A549 treated with ZK216348 at 1 μM for 4 hours (cell line): ENCODE results near the gene PRDM4. TPM values are rescaled to one million over a fixed set of nuclear protein-coding genes. Genes with fewer than 3 reads are reported as not detected.

Source experiments
- total RNA-seq: library from RNA; stranded (reverse); fragments of 200-300 nt; extraction: Qiagen RNA extraction; gene quantifications from 5 replicates; pipeline ENCODE4 v1.2.3, GENCODE V29; 2022; ENCODE audit warnings: low read depth

Gene PRDM4, protein sequence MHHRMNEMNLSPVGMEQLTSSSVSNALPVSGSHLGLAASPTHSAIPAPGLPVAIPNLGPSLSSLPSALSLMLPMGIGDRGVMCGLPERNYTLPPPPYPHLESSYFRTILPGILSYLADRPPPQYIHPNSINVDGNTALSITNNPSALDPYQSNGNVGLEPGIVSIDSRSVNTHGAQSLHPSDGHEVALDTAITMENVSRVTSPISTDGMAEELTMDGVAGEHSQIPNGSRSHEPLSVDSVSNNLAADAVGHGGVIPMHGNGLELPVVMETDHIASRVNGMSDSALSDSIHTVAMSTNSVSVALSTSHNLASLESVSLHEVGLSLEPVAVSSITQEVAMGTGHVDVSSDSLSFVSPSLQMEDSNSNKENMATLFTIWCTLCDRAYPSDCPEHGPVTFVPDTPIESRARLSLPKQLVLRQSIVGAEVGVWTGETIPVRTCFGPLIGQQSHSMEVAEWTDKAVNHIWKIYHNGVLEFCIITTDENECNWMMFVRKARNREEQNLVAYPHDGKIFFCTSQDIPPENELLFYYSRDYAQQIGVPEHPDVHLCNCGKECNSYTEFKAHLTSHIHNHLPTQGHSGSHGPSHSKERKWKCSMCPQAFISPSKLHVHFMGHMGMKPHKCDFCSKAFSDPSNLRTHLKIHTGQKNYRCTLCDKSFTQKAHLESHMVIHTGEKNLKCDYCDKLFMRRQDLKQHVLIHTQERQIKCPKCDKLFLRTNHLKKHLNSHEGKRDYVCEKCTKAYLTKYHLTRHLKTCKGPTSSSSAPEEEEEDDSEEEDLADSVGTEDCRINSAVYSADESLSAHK
- 19.0 to 22.2 TPM (median 20.8 TPM) in 5 replicates for total RNA-seq

DNA sequence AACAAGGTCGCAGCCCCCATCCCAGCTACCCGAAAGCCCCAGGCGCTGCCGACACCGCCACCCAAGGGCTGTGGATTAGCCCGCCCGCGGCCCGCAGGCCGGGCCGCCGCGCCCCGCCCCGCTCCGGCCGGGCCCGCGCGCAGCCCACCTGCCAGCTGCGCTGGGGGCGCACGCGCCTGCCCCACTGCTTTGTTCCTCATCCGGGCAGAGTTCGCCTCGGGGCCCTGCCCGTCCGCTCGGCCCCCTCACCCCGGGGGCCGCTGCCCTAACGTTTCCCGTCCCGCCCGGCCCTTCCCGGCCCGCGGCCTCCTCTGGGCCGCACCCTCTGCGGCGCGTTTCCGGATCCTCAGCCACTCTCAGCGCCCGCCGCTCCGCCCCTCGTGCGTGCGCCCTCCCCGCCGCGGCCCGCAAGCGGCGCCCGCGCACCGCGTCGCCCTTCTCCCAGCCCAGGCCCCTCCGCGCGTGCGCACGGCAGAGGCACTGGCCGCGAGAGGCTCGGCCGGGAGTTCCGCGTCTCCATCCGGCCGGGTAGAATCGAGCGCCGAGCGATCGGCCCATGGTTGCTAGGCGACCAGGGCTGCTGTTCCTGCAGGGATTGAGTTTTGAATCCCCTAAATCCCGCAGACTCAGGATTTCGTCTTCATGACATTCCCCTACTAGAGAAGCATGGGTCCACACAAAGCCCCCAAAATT, at the start of gene PRDM4:
Gene PRDM4, minus strand, starts transcription at position 329 of the 693 bp plus-strand sequence. CDS start 622 bp downstream, outside the sequence.

DNA sequence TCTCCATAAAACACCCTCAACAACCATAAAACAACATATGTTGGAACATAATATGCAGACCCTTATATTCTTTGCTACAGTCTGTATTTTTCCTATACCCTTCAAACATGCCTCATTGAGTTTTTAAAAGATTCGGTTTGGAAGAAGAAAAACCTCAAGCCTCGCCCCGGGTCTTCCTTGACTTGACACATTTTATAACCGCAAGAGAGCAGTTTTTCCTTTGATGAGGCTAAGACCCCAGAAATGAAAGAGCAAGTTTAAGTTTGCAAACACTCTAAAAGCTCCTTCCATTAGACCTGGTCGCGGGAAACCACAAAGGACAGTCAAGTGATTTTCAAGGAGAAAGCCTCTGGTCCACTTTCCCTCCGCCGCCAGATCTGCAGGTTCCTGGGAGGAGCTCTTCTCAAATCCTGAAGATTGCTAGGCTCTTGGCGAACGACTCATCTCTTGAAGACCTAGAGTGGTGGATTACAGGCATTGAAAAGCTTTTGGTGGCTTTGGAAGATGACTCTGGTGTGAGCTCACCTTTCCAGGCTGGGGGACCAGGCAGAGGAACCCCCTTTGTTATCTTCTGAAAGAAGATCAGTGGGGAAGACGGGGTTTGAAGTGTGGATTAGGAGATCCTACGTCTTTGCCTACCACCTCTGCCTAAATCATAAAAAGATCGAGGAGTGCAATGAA, 13.6 kb upstream of the PRDM4 start, which contains the start of gene ASCL4:
Gene ASCL4, plus strand, starts transcription at position 356 of the 681 bp plus-strand sequence. CDS start 515 bp downstream, outside the sequence.

DNA sequence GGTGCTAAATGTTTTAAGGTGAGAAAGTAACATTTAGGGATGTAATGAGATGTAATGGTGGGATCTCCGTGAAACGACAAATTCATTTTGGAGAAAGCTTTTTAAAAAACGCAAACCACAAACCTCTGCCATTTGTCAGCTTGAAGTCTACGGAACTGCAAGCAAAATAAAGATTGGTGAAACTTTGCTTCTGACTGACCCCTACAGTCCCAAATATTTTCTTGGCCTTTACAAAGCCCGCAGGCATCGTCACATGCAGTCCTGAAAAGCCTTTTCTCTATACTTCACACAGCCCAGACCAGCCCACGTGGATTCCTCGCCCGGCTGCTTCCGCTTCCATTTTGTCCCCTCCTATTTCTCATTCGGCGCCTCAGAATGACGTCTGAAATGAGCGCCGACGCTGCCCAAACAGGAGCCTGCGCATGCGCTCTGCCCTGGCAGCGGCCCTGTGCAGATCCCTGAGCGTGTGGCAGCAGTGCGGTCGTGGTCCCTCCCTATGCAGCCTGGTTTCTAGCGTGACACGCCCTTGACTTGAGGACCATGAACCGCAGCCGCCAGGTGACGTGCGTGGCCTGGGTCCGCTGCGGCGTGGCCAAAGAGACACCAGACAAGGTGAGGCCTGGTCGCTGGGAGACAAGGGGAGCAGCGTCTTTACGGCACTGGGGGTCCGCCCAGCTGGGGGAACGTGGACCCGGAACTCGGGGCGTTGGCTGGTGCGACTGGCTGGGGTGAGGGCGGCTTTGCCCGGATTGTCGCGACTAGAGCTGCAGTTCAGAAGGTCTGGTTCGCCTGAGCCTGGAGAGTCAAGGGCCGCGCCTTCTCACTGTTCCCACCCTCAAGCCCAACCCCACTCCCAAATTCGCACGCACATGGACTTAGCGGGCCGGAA, 75.3 kb downstream of the PRDM4 start, which contains the start of gene PWP1:
Gene PWP1, plus strand, starts transcription at position 440 of the 889 bp plus-strand sequence. Its CDS starts 101 bp downstream, at position 541.

Other genes starting within 250 kb of the PRDM4 start
- 90.2 to 107 TPM (median 93.9 TPM) in 5 replicates for gene PWP1, start 75.3 kb downstream of the PRDM4 start, total RNA-seq
- gene ASCL4, start 13.6 kb upstream of the PRDM4 start, total RNA-seq, result not detected in 5 replicates